WTC11 (cell line): ENCODE data around the gene SLC35F1. TPM values are rescaled to one million over a fixed set of nuclear protein-coding genes. Genes with fewer than 3 reads are reported as not detected.

Source experiments
- ATAC-seq: fragments of 200-7000 bp; cut with Tn5 transposase; 2 replicates; pipeline ENCODE4 v1.10.0; 2021; ENCODE audit warnings: mild to moderate bottlenecking, moderate library complexity
- CTCF ChIA-PET: fragments of 300-600 bp; sonication (Branson Sonifier 250); formaldehyde crosslinking; loops from one replicate; lab custom pipeline; 2021; ENCODE audit warnings: antibody characterized with exemption; lab: Charles Lee
- POLR2A ChIA-PET: fragments of 350-600 bp; sonication (Branson Sonifier 250); formaldehyde crosslinking; loops from one replicate; lab custom pipeline; 2021; ENCODE audit warnings: antibody characterized with exemption; lab: Charles Lee
- DNase-seq: peaks from one replicate; pipeline ENCODE4 v3.0.0; 2021; ENCODE audit warnings: low spot score
- H3K27ac Mint-ChIP-seq: 2 replicates; pipeline ENCODE4 v1.8.0; 2021; ENCODE audit warnings: mixed read lengths
- H3K27me3 Mint-ChIP-seq: 2 replicates; pipeline ENCODE4 v1.8.0; 2021; ENCODE audit warnings: low read depth, mild to moderate bottlenecking, moderate library complexity, mixed read lengths
- H3K36me3 Mint-ChIP-seq: 2 replicates; pipeline ENCODE4 v1.8.0; 2021; ENCODE audit warnings: mixed read lengths
- H3K4me1 Mint-ChIP-seq: 2 replicates; pipeline ENCODE4 v1.8.0; 2022; ENCODE audit warnings: mixed read lengths
- H3K4me3 Mint-ChIP-seq: 2 replicates; pipeline ENCODE4 v1.8.0; 2021; ENCODE audit warnings: mild to moderate bottlenecking, moderate library complexity, mixed read lengths
- H3K9me3 Mint-ChIP-seq: 2 replicates; pipeline ENCODE4 v1.8.0; 2021; ENCODE audit warnings: mixed read lengths
- E2F1 ChIP-seq: sonication (generic); formaldehyde crosslinking; IDR thresholded peaks from 2 replicates; pipeline ENCODE4 v1.8.0; 2022; ENCODE audit warnings: mild to moderate bottlenecking, missing genetic modification reagents
- E2F4 ChIP-seq: sonication (generic); formaldehyde crosslinking; IDR thresholded peaks from 2 replicates; pipeline ENCODE4 v1.8.1; 2022; ENCODE audit warnings: low read depth, mild to moderate bottlenecking, moderate library complexity, missing genetic modification reagents, borderline replicate concordance
- FOXJ3 ChIP-seq: sonication (generic); formaldehyde crosslinking; IDR thresholded peaks from 2 replicates; pipeline ENCODE4 v1.9.0; 2021; ENCODE audit warnings: missing genetic modification reagents, mild to moderate bottlenecking, borderline replicate concordance
- FOXK1 ChIP-seq: sonication (generic); formaldehyde crosslinking; IDR thresholded peaks from 2 replicates; pipeline ENCODE4 v1.8.0; 2022; ENCODE audit warnings: mild to moderate bottlenecking, moderate library complexity, missing genetic modification reagents
- FOXP4 ChIP-seq: sonication (generic); formaldehyde crosslinking; IDR thresholded peaks from 2 replicates; pipeline ENCODE4 v1.8.0; 2022; ENCODE audit warnings: mild to moderate bottlenecking, missing genetic modification reagents
- HMGA2 ChIP-seq: fragments of 250-450 bp; sonication (Bioruptor Pico); IDR thresholded peaks from 2 replicates; pipeline ENCODE4 v1.4.0; 2021; ENCODE audit warnings: mild to moderate bottlenecking, moderate library complexity
- JAZF1 ChIP-seq: fragments of 250-450 bp; sonication (Bioruptor Pico); IDR thresholded peaks from 2 replicates; pipeline ENCODE4 v1.9.0; 2021; ENCODE audit warnings: moderate library complexity, mild to moderate bottlenecking, inconsistent platforms
- JUN ChIP-seq: sonication (generic); formaldehyde crosslinking; IDR thresholded peaks from 2 replicates; pipeline ENCODE4 v1.8.0; 2023; ENCODE audit warnings: mild to moderate bottlenecking, missing genetic modification reagents
- MAX ChIP-seq: sonication (generic); formaldehyde crosslinking; IDR thresholded peaks from 2 replicates; pipeline ENCODE4 v1.8.0; 2022; ENCODE audit warnings: mild to moderate bottlenecking, missing genetic modification reagents
- NR3C1 ChIP-seq: sonication (generic); formaldehyde crosslinking; conservative IDR thresholded peaks from 2 replicates; pipeline ENCODE4 v1.8.1; 2023; ENCODE audit warnings: low read depth, mild to moderate bottlenecking, missing genetic modification reagents
- PRDM15 ChIP-seq: sonication (generic); formaldehyde crosslinking; IDR thresholded peaks from 2 replicates; pipeline ENCODE4 v1.8.0; 2022; ENCODE audit warnings: missing genetic modification reagents
- PREB ChIP-seq: sonication (generic); formaldehyde crosslinking; IDR thresholded peaks from 2 replicates; pipeline ENCODE4 v1.8.1; 2022; ENCODE audit warnings: mild to moderate bottlenecking, missing genetic modification reagents, moderate library complexity, borderline replicate concordance
- SMAD4 ChIP-seq: sonication (generic); formaldehyde crosslinking; IDR thresholded peaks from 2 replicates; pipeline ENCODE4 v1.8.0; 2022; ENCODE audit warnings: mild to moderate bottlenecking, missing genetic modification reagents
- TCF7 ChIP-seq: sonication (generic); formaldehyde crosslinking; IDR thresholded peaks from 2 replicates; pipeline ENCODE4 v1.8.0; 2022; ENCODE audit warnings: mild to moderate bottlenecking, low read depth, missing genetic modification reagents, moderate library complexity
- TEAD4 ChIP-seq: sonication (generic); formaldehyde crosslinking; IDR thresholded peaks from 2 replicates; pipeline ENCODE4 v1.8.0; 2022; ENCODE audit warnings: mild to moderate bottlenecking, missing genetic modification reagents
- ZBTB21 ChIP-seq: sonication (generic); formaldehyde crosslinking; IDR thresholded peaks from 2 replicates; pipeline ENCODE4 v1.8.1; 2023; ENCODE audit warnings: mild to moderate bottlenecking, missing genetic modification reagents, borderline replicate concordance
- ZNF317 ChIP-seq: sonication (generic); formaldehyde crosslinking; IDR thresholded peaks from 2 replicates; pipeline ENCODE4 v1.8.1; 2023; ENCODE audit warnings: low read depth, mild to moderate bottlenecking, moderate library complexity, missing genetic modification reagents, borderline replicate concordance
- total RNA-seq: library from RNA; stranded (reverse); gene quantifications from 3 replicates; pipeline ENCODE4 v1.2.3, GENCODE V29; 2021

SLC35F1 gene
- total RNA-seq, 1 experiment from 2014 or later = 11.0 TPM

GRCh38 chr6:117915846-117916245, 8.8 kb downstream of the SLC35F1 start:
- TF ChIP-seq NR3C1 (CRISPR knock-in tag) = no peak
- no peak for TF ChIP-seq SMAD4 (CRISPR knock-in tag)
- no peak for TF ChIP-seq PREB (CRISPR knock-in tag)
- TF ChIP-seq FOXK1 = no peak
- TF ChIP-seq PRDM15 (CRISPR knock-in tag) = no peak
- TF ChIP-seq MAX = no peak
- no peak for TF ChIP-seq JUN (CRISPR knock-in tag)
- Mint-ChIP-seq H3K27me3 (no peaks in the 10 kb centered on the region; the same call in 1 of the 2 replicates), H3K36me3 (no peaks in the 10 kb centered on the region), H3K4me1 (peaks cover 6% of the 10 kb centered on the region), H3K4me3 (no peak overlapping the region), H3K9me3 (no peaks in the 10 kb centered on the region), H3K27ac (no peak overlapping the region)
- ChIA-PET CTCF (interaction anchor here (0.9 kb wide), 1 partner anchor 36 kb away, joined by 3 read pairs; no protein-coding TSS in a partner anchor), POLR2A (no interaction called here)
- ATAC-seq (no peak), DNase-seq (no peak)

GRCh38 chr6:117916483-117916882, 9.4 kb downstream of the SLC35F1 start:
- TF ChIP-seq FOXJ3 (CRISPR knock-in tag) (no peak), SMAD4 (CRISPR knock-in tag) (no peak), JAZF1 (no peak), ZNF317 (no peak), TCF7 (CRISPR knock-in tag) (no peak), E2F1 (no peak), HMGA2 (CRISPR knock-in tag) (no peak), TEAD4 (CRISPR knock-in tag) (no peak), ZBTB21 (CRISPR knock-in tag) (no peak), PREB (CRISPR knock-in tag) (no peak), FOXP4 (CRISPR knock-in tag) (no peak), E2F4 (CRISPR knock-in tag) (no peak)
- TF ChIP-seq, all 79 proteins: peak for 0
- POLR2A ChIA-PET = no interaction called here
- Mint-ChIP-seq H3K9me3 (no peaks in the 10 kb centered on the region), H3K27ac (no peak overlapping the region), H3K36me3 (no peaks in the 10 kb centered on the region), H3K4me1 (peaks cover 8% of the 10 kb centered on the region), H3K27me3 (peaks cover 2% of the 10 kb centered on the region), H3K4me3 (no peak overlapping the region)
- DNase-seq (no peak), ATAC-seq (no peak)
- CTCF ChIA-PET = interaction anchor here (0.9 kb wide), 1 partner anchor 35 kb away, joined by 3 read pairs; no protein-coding TSS in a partner anchor
